Keratinocyte (primary cell): ENCODE measurements around the gene KRTAP5-2. TPM values are rescaled to one million over a fixed set of nuclear protein-coding genes. Genes with fewer than 3 reads are reported as not detected.

Experiments used
- DNase-seq: peaks from one replicate; pipeline ENCODE4 v3.0.0-alpha.2; 2011; ENCODE audit warnings: low read depth, missing footprints, low spot score
- FAIRE-seq: peaks from 2 replicates; lab custom pipeline; 2011; peaks lifted over from hg19 to GRCh38; lab: Jason Lieb, UNC
- H2AFZ ChIP-seq: 2 replicates; pipeline ENCODE4 v1.6.0; 2012; ENCODE audit warnings: low read length, control low read depth, inconsistent platforms; ENCODE audit not compliant: control insufficient read depth
- H3K27ac ChIP-seq: 2 replicates; pipeline ENCODE4 v1.5.1; 2011; ENCODE audit warnings: low read length; ENCODE audit not compliant: control insufficient read depth, insufficient read depth
- H3K27me3 ChIP-seq: 3 replicates; pipeline ENCODE4 v1.6.0; 2011; ENCODE audit warnings: low read length; ENCODE audit not compliant: control insufficient read depth, insufficient read depth; ENCODE audit errors: extremely low read depth
- H3K36me3 ChIP-seq, 2 experiments: 2 replicates in 1 of 2; 3 replicates in 1 of 2; pipeline ENCODE4 v1.5.1; 2011; ENCODE audit warnings: low read length in 2 of 2, mild to moderate bottlenecking in 1 of 2; ENCODE audit not compliant: control insufficient read depth in 2 of 2, insufficient read depth in 2 of 2; ENCODE audit errors: extremely low read depth in 1 of 2
- H3K4me1 ChIP-seq: 3 replicates; pipeline ENCODE4 v1.5.1; 2011; ENCODE audit warnings: low read length; ENCODE audit not compliant: control insufficient read depth, insufficient read depth; ENCODE audit errors: extremely low read depth
- H3K4me2 ChIP-seq: 3 replicates; pipeline ENCODE4 v1.6.0; 2011; ENCODE audit warnings: low read depth, low read length; ENCODE audit not compliant: control insufficient read depth, insufficient read depth; ENCODE audit errors: extremely low read depth
- H3K4me3 ChIP-seq, 3 experiments: fragments of 200-600 bp in 1 of 3; sonication (generic) in 1 of 3; 2 replicates in 2 of 3; 3 replicates in 1 of 3; pipeline ENCODE4 v1.5.1; 2011 to 2016; ENCODE audit warnings: low read length in 3 of 3, mild to moderate bottlenecking in 3 of 3, control low read depth in 2 of 3, inconsistent platforms in 1 of 3, low read depth in 1 of 3, mixed read lengths in 1 of 3, mixed run types in 1 of 3, moderate library complexity in 1 of 3; ENCODE audit not compliant: control insufficient read depth in 2 of 3, insufficient read depth in 2 of 3; ENCODE audit errors: extremely low read depth in 1 of 3
- H3K79me2 ChIP-seq: 2 replicates; pipeline ENCODE4 v1.6.0; 2012; ENCODE audit warnings: low read length; ENCODE audit not compliant: control insufficient read depth, insufficient read depth
- H3K9ac ChIP-seq: 3 replicates; pipeline ENCODE4 v1.6.0; 2011; ENCODE audit warnings: low read length; ENCODE audit not compliant: control insufficient read depth, insufficient read depth; ENCODE audit errors: extremely low read depth
- H3K9me1 ChIP-seq: 3 replicates; pipeline ENCODE4 v1.6.0; 2011; ENCODE audit warnings: low read length; ENCODE audit not compliant: control insufficient read depth, insufficient read depth; ENCODE audit errors: extremely low read depth
- H3K9me3 ChIP-seq: 2 replicates; pipeline ENCODE4 v1.5.1; 2012; ENCODE audit warnings: low read depth, low read length; ENCODE audit not compliant: control insufficient read depth
- H4K20me1 ChIP-seq: 3 replicates; pipeline ENCODE4 v1.6.0; 2011; ENCODE audit warnings: low read length; ENCODE audit not compliant: control insufficient read depth, insufficient read depth; ENCODE audit errors: extremely low read depth
- CTCF ChIP-seq, 3 experiments: IDR thresholded peaks in 1 of 3; conservative IDR thresholded peaks in 1 of 3; optimal IDR thresholded peaks in 1 of 3; 2 replicates in 2 of 3; 3 replicates in 1 of 3; pipeline versions ENCODE3 to v1.5.1; 2011; ENCODE audit warnings: low read length in 3 of 3, mild to moderate bottlenecking in 3 of 3, moderate library complexity in 2 of 3, control low read depth in 1 of 3, inconsistent platforms in 1 of 3; ENCODE audit not compliant: insufficient read depth in 2 of 3; ENCODE audit errors: extremely low read depth in 1 of 3
- EZH2 ChIP-seq: IDR thresholded peaks from one replicate; pipeline ENCODE4 v1.6.1; 2012; ENCODE audit warnings: inconsistent platforms, mild to moderate bottlenecking, low read length, moderate library complexity
- dilution Hi-C: fragments of 300-500 bp; cut with MboI; formaldehyde crosslinking; loops from one replicate; pipeline ENCODE4 v1.7.0; 2020; ENCODE audit warnings: low sequenced_read_pairs; ENCODE audit not compliant: extremely low pct_ligation_motif_present
- polyA plus RNA-seq, 5 experiments: library from polyadenylated mRNA; depleted of rRNA in 3 of 5; stranded (reverse) in 3 of 5; stranded (forward) in 1 of 5; unstranded in 1 of 5; fragments of >200 nt; gene quantifications; 1 replicate in 1 of 5; 2 replicates in 3 of 5; 3 replicates in 1 of 5; pipeline versions ENCODE4 v1.2.1 to v1.2.3, GENCODE V29; 2011 to 2012; ENCODE audit warnings: missing spikeins in 2 of 5, low read depth in 1 of 5, low replicate concordance in 1 of 5

Gene KRTAP5-2
- polyA plus RNA-seq, 1 donor (not counting 4 experiments of a cell fraction or from before 2014, with no cell fraction given), result not detected

GRCh38 chr11:1557904-1558774, 40.0 kb downstream of the KRTAP5-2 start:
- no peaks in the 10 kb centered on the region for H3K79me2 ChIP-seq
- H3K9ac ChIP-seq, result no peak overlapping the region
- no peaks in the 10 kb centered on the region for H3K9me3 ChIP-seq
- no peak overlapping the region for H3K4me2 ChIP-seq
- H3K4me1 ChIP-seq, result peaks cover 11% of the 10 kb centered on the region
- no peak for DNase-seq
- no peak overlapping the region for H2AFZ ChIP-seq
- H3K27ac ChIP-seq, result no peak overlapping the region
- TF ChIP-seq CTCF (optimal IDR thresholded peaks at IDR 0.05 in 1 of 3, IDR thresholded peaks at IDR 0.05 in 1 of 3, conservative IDR thresholded peaks at IDR 0.05 in 1 of 3; ENCODE audit: extremely low read depth in 1 of 3, insufficient read depth in 2 of 3, low read length in 3 of 3) (no peak), EZH2 (no peak)
- no peak for FAIRE-seq
- dilution Hi-C loops, result no loop called here
- peaks cover 0 to 2% of the 10 kb centered on the region in 2 experiments for H3K36me3 ChIP-seq
- H3K9me1 ChIP-seq, result no peaks in the 10 kb centered on the region
- no peaks in the 10 kb centered on the region for H4K20me1 ChIP-seq
- H3K4me3 ChIP-seq, result no peak overlapping the region
- no peaks in the 10 kb centered on the region for H3K27me3 ChIP-seq

- Histone ChIP-seq H3K27ac (no peak overlapping the region), H3K4me2 (no peak overlapping the region), H3K27me3 (peaks cover 5% of the 10 kb centered on the region), H3K4me1 (peaks cover 11% of the 10 kb centered on the region), H3K4me3 (no peak overlapping the region), H2AFZ (no peak overlapping the region), H3K9ac (no peak overlapping the region), H3K9me1 (no peaks in the 10 kb centered on the region), H3K36me3 (peaks cover 0 to 2% of the 10 kb centered on the region in 2 experiments), H4K20me1 (no peaks in the 10 kb centered on the region), H3K79me2 (no peaks in the 10 kb centered on the region), H3K9me3 (no peaks in the 10 kb centered on the region)
- no peak for TF ChIP-seq EZH2
- no peak for TF ChIP-seq CTCF (optimal IDR thresholded peaks at IDR 0.05 in 1 of 3, IDR thresholded peaks at IDR 0.05 in 1 of 3, conservative IDR thresholded peaks at IDR 0.05 in 1 of 3; ENCODE audit: extremely low read depth in 1 of 3, insufficient read depth in 2 of 3, low read length in 3 of 3)
- dilution Hi-C loops, result no loop called here
- FAIRE-seq, result no peak
- DNase-seq, result no peak
These were observed 40.8 kb downstream of the KRTAP5-2 start for GRCh38 chr11:1557051-1557884.
